ENCODE data around the gene ZC3H14.

DNA sequence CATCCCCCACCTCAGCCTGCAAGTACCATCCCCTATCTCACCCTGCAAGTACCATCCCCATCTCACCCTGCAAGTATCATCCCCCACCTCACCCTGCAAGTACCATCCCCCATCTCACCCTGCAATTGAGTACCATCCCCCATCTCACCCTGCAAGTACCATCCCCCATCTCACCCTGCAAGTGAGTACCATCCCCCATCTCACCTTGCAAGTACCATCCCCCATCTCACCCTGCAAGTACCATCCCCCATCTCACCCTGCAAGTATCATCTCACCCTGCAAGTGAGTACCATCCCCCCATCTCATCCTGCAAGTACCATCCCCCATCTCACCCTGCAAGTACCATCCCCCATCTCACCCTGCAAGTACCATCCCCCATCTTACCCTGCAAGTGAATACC, 45.0 kb downstream of the ZC3H14 start:
- TF ChIP-seq, protein P1, sequence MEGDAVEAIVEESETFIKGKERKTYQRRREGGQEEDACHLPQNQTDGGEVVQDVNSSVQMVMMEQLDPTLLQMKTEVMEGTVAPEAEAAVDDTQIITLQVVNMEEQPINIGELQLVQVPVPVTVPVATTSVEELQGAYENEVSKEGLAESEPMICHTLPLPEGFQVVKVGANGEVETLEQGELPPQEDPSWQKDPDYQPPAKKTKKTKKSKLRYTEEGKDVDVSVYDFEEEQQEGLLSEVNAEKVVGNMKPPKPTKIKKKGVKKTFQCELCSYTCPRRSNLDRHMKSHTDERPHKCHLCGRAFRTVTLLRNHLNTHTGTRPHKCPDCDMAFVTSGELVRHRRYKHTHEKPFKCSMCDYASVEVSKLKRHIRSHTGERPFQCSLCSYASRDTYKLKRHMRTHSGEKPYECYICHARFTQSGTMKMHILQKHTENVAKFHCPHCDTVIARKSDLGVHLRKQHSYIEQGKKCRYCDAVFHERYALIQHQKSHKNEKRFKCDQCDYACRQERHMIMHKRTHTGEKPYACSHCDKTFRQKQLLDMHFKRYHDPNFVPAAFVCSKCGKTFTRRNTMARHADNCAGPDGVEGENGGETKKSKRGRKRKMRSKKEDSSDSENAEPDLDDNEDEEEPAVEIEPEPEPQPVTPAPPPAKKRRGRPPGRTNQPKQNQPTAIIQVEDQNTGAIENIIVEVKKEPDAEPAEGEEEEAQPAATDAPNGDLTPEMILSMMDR (IDR thresholded peaks at IDR 0.05): no peak
- no peak for TF ChIP-seq POLR2A (IDR thresholded peaks at IDR 0.05)
